ENCODE measurements around the gene GMDS.

GRCh38 chr6:2164481-2164880 lies 80.9 kb downstream of the GMDS start:
- TF ChIP-seq POLR2AphosphoS5 (IDR thresholded peaks at IDR 0.05; ENCODE audit: insufficient read depth, low read depth, low read length) (no peak), POLR2A (IDR thresholded peaks at IDR 0.05; ENCODE audit: low read depth, low read length) (no peak), CTCF (IDR thresholded peaks at IDR 0.05; ENCODE audit: extremely low read depth in 1 of 2, insufficient read depth in 1 of 2, low read depth in 1 of 2, low read length in 2 of 2) (no peak), MAX (IDR thresholded peaks at IDR 0.05; ENCODE audit: insufficient read depth, insufficient read length) (no peak), EZH2 (IDR thresholded peaks at IDR 0.05; ENCODE audit: borderline replicate concordance, low read depth, low read length, severe bottlenecking) (no peak), MYC (IDR thresholded peaks at IDR 0.05; ENCODE audit: low read depth, low read length) (no peak)

Measured in endothelial cell of umbilical vein (primary cell).